Liver (tissue), 9 donors: Measurements from ENCODE around the gene SRXN1. TPM values are rescaled to one million over a fixed set of nuclear protein-coding genes. Genes with fewer than 3 reads are reported as not detected.
A peak's percentile ranks its signal among the peaks of the same experiment; 100 is the strongest.

Source experiments
- DNase-seq: peaks from one replicate; pipeline ENCODE4 v3.0.0-alpha.2; 2017; ENCODE audit warnings: low spot score
- H3K27ac ChIP-seq, 2 donors: one replicate each; pipeline ENCODE4 v1.7.0; 2013; ENCODE audit warnings: inconsistent platforms in 2 of 2, low read length in 2 of 2, control low read depth in 1 of 2, low read depth in 1 of 2, mild to moderate bottlenecking in 1 of 2
- H3K27me3 ChIP-seq, 4 donors: one replicate each; pipeline versions ENCODE4 v1.6.1 to v1.7.0; 2013; ENCODE audit warnings: low read length in 3 of 4, inconsistent platforms in 1 of 4, mild to moderate bottlenecking in 1 of 4, moderate library complexity in 1 of 4; ENCODE audit not compliant: control insufficient read depth in 4 of 4, insufficient read depth in 4 of 4
- H3K36me3 ChIP-seq, 4 donors: one replicate each; pipeline versions ENCODE4 v1.6.1 to v1.7.0; 2013; ENCODE audit warnings: low read length in 3 of 4, mild to moderate bottlenecking in 3 of 4, low read depth in 1 of 4, moderate library complexity in 1 of 4; ENCODE audit not compliant: control insufficient read depth in 4 of 4, insufficient read depth in 3 of 4
- H3K4me1 ChIP-seq, 4 donors: one replicate each; pipeline versions ENCODE4 v1.6.1 to v1.7.0; 2013; ENCODE audit warnings: low read length in 3 of 4, mild to moderate bottlenecking in 3 of 4, moderate library complexity in 1 of 4; ENCODE audit not compliant: control insufficient read depth in 4 of 4, insufficient read depth in 4 of 4
- H3K4me3 ChIP-seq, 3 donors: one replicate each; pipeline versions ENCODE4 v1.6.1 to v1.7.0; 2013; ENCODE audit warnings: low read length in 3 of 3, control low read depth in 1 of 3, low read depth in 1 of 3, mild to moderate bottlenecking in 1 of 3
- H3K9ac ChIP-seq, 2 donors: one replicate each; pipeline ENCODE4 v1.7.0; 2013; ENCODE audit warnings: low read length in 2 of 2, mild to moderate bottlenecking in 2 of 2, moderate library complexity in 2 of 2, control low read depth in 1 of 2, low read depth in 1 of 2
- H3K9me3 ChIP-seq, 4 donors: one replicate each; pipeline versions ENCODE4 v1.6.1 to v1.7.0; 2013; ENCODE audit warnings: low read length in 3 of 4; ENCODE audit not compliant: control insufficient read depth in 4 of 4
- FOXA2 ChIP-seq: IDR thresholded peaks from 2 replicates; pipeline ENCODE4 v1.6.1; 2016; ENCODE audit warnings: antibody characterized with exemption
- HNF4A ChIP-seq, 2 donors: conservative IDR thresholded peaks; 2 replicates each; pipeline ENCODE4 v1.6.1; 2016; ENCODE audit warnings: antibody characterized with exemption in 2 of 2, mild to moderate bottlenecking in 2 of 2
- HNF4G ChIP-seq: IDR thresholded peaks from 2 replicates; pipeline ENCODE4 v1.6.1; 2016; ENCODE audit warnings: antibody characterized with exemption
- NR2F2 ChIP-seq: IDR thresholded peaks from 2 replicates; pipeline ENCODE4 v1.6.1; 2016; ENCODE audit warnings: antibody characterized with exemption
- SP1 ChIP-seq: IDR thresholded peaks from 2 replicates; pipeline ENCODE4 v1.6.1; 2018; ENCODE audit warnings: antibody characterized with exemption, mild to moderate bottlenecking
- WGBS: extraction: QIAGEN DNeasy Blood & Tissue Kit; methylation state at CpG from one replicate; pipeline ENCODE4 v1.1.7; 2013; 5-methylcytosine and 5-hydroxymethylcytosine counted together
- polyA plus RNA-seq, 2 donors: library from polyadenylated mRNA; stranded (reverse) in 1 of 2; unstranded in 1 of 2; fragments of 200-250 nt in 1 of 2; fragments of >200 nt in 1 of 2; fragmentation: Nextera tagmentation in 1 of 2; extraction: Ambion mirVana in 1 of 2; gene quantifications; one replicate each; pipeline versions ENCODE4 v1.2.1 to v1.2.3, GENCODE V29; 2013 to 2015
- total RNA-seq, 2 donors: library from RNA; depleted of rRNA; stranded (reverse); fragments of >200 nt; gene quantifications; one replicate each; pipeline ENCODE4 v1.2.3, GENCODE V29; 2014
- TF ChIP-seq, protein P1 (sequence below): IDR thresholded peaks from 2 replicates; pipeline ENCODE4 v1.6.1; 2016; ENCODE audit warnings: antibody characterized with exemption, mild to moderate bottlenecking
- TF ChIP-seq, protein P2 (sequence below): IDR thresholded peaks from 2 replicates; pipeline ENCODE4 v1.6.1; 2016; ENCODE audit warnings: antibody characterized with exemption
- TF ChIP-seq, protein P3 (sequence below): IDR thresholded peaks from 2 replicates; pipeline ENCODE4 v1.6.1; 2016; ENCODE audit warnings: antibody characterized with exemption
- donor health status: healthy.
- donor health status: healthy.
- donor health status: healthy.
- donor health status: healthy.
- donor health status: healthy.

SRXN1 gene
- total and polyA plus RNA-seq, 4 donors, result 14.3 to 60.2 (median 24.8) TPM

DNA sequence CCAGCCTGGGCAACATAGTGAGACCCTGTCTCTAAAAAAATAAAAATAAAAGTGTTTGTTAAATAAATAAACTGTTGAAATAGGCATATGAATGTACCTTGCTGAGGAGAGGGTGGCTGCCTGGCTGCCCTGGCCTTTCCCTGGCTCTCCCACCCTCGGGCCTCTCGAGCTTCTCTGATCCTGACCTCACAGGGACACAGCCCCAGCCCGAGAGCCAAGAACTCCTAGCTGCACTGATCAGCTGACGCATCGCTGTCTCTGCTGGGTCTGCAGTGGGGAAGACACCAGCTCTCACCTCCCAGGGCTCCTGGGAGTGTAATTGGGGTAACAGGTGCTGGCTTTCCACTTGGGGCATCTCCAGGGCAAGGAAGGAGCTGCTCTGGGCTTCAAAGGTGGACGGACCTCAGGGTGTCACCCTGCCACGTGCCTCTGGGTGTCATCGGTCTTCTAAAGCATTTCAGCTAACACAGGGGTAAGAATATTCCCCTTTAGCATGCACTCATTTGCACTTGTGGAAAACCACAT, 49.8 kb downstream of the SRXN1 start:
- 67% methylated on average over 8 of the region's 8 CpGs for WGBS
- no peak overlapping the region for H3K4me3 ChIP-seq
- H3K27ac ChIP-seq, result no peak overlapping the region
- H3K9ac ChIP-seq, result no peak overlapping the region
- no peaks in the 10 kb centered on the region for H3K9me3 ChIP-seq
- H3K4me1 ChIP-seq, result no peaks in the 10 kb centered on the region
- H3K27me3 ChIP-seq, result no peaks in the 10 kb centered on the region
- DNase-seq, result no peak
- TF ChIP-seq HNF4G, result no peak
- TF ChIP-seq HNF4A (conservative IDR thresholded peaks at IDR 0.05), result no peak
- no peaks in the 10 kb centered on the region for H3K36me3 ChIP-seq

DNA sequence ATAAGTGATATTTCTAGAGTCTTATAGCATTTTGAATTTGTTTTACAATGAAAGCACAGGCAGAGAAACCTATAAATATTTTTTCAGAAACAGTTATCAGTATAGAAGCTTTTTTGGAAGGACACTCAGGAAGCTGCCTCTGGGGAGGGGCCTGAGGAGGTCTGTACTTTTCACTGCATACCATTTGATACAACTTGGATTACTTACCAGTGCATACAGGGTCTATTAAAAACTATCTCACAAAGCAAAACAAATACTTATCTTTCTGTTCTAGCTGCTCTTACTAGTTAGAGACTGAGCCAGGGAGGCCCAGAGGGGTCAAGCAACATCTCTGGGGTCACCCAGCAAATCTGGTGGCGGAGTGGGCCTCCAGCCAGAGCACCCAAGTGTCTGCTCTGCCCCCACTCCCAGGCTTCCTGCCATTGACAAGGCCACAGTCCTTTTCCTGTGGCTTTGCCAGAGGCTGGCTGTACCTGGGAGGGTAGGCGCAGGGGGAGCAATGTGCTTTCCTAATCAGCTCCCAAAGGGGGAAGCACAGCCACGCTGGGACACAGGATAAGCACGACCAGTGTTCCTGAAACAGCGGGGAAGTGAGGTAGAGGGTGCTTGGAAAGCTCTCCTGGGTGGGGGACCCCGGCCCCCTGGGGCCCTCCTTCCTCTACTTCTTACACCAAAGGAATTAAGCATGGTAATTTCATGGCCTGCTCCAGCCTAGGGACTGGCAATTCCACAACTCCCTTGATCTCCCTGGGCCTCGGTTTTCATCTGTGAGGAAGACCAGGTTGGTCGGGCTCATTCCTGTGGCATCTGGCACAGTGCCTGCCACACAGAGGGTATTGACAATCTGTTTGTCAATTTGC, 50.7 kb downstream of the SRXN1 start:
- Histone ChIP-seq H3K4me1 (no peaks in the 10 kb centered on the region), H3K27me3 (no peaks in the 10 kb centered on the region), H3K4me3 (no peak overlapping the region), H3K36me3 (no peaks in the 10 kb centered on the region), H3K9ac (no peak overlapping the region), H3K27ac (no peak overlapping the region), H3K9me3 (no peaks in the 10 kb centered on the region)
- 69% methylated on average over 8 of the region's 8 CpGs for WGBS
- peak; percentile 70 for TF ChIP-seq NR2F2
- peak; percentile 9 for TF ChIP-seq SP1
- TF ChIP-seq, protein P1, sequence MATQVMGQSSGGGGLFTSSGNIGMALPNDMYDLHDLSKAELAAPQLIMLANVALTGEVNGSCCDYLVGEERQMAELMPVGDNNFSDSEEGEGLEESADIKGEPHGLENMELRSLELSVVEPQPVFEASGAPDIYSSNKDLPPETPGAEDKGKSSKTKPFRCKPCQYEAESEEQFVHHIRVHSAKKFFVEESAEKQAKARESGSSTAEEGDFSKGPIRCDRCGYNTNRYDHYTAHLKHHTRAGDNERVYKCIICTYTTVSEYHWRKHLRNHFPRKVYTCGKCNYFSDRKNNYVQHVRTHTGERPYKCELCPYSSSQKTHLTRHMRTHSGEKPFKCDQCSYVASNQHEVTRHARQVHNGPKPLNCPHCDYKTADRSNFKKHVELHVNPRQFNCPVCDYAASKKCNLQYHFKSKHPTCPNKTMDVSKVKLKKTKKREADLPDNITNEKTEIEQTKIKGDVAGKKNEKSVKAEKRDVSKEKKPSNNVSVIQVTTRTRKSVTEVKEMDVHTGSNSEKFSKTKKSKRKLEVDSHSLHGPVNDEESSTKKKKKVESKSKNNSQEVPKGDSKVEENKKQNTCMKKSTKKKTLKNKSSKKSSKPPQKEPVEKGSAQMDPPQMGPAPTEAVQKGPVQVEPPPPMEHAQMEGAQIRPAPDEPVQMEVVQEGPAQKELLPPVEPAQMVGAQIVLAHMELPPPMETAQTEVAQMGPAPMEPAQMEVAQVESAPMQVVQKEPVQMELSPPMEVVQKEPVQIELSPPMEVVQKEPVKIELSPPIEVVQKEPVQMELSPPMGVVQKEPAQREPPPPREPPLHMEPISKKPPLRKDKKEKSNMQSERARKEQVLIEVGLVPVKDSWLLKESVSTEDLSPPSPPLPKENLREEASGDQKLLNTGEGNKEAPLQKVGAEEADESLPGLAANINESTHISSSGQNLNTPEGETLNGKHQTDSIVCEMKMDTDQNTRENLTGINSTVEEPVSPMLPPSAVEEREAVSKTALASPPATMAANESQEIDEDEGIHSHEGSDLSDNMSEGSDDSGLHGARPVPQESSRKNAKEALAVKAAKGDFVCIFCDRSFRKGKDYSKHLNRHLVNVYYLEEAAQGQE, result no peak
- TF ChIP-seq, protein P2, sequence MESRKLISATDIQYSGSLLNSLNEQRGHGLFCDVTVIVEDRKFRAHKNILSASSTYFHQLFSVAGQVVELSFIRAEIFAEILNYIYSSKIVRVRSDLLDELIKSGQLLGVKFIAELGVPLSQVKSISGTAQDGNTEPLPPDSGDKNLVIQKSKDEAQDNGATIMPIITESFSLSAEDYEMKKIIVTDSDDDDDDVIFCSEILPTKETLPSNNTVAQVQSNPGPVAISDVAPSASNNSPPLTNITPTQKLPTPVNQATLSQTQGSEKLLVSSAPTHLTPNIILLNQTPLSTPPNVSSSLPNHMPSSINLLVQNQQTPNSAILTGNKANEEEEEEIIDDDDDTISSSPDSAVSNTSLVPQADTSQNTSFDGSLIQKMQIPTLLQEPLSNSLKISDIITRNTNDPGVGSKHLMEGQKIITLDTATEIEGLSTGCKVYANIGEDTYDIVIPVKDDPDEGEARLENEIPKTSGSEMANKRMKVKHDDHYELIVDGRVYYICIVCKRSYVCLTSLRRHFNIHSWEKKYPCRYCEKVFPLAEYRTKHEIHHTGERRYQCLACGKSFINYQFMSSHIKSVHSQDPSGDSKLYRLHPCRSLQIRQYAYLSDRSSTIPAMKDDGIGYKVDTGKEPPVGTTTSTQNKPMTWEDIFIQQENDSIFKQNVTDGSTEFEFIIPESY, result no peak
- DNase-seq, result no peak

DNA sequence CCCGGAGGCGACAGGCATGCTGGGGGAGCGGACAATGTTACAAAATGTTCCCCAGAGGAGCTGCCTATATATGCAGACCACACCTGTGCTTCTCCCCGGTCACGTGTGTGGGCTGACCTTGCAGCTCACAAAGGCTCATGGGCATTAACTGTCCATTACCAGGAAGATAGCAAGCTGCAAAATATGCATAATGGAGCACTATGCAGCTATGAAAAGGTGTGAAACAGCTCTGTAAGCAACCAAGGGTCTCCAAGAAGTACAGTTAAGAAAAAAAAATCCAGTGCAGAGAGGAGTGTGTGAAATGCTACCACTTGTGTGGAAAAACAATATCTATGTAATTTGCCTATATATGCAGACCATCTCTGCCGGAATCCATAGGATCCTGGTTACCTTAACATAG, 52.3 kb downstream of the SRXN1 start:
- WGBS, result 91% methylated on average over 6 of the region's 6 CpGs
- no peak for DNase-seq
- Histone ChIP-seq H3K9ac (no peak overlapping the region), H3K36me3 (no peaks in the 10 kb centered on the region), H3K27me3 (no peaks in the 10 kb centered on the region), H3K9me3 (no peaks in the 10 kb centered on the region), H3K4me3 (no peak overlapping the region), H3K27ac (no peak overlapping the region), H3K4me1 (no peaks in the 10 kb centered on the region)
- TF ChIP-seq, protein P3, sequence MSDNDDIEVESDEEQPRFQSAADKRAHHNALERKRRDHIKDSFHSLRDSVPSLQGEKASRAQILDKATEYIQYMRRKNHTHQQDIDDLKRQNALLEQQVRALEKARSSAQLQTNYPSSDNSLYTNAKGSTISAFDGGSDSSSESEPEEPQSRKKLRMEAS, result no peak
- no peak for TF ChIP-seq FOXA2
